Measurements from ENCODE around the gene ACOT12. TPM values are rescaled to one million over a fixed set of nuclear protein-coding genes. Genes with fewer than 3 reads are reported as not detected.
A peak's percentile ranks its signal among the peaks of the same experiment; 100 is the strongest.

Gene ACOT12
- total RNA-seq, 2 experiments from 2014 or later = not detected

DNA sequence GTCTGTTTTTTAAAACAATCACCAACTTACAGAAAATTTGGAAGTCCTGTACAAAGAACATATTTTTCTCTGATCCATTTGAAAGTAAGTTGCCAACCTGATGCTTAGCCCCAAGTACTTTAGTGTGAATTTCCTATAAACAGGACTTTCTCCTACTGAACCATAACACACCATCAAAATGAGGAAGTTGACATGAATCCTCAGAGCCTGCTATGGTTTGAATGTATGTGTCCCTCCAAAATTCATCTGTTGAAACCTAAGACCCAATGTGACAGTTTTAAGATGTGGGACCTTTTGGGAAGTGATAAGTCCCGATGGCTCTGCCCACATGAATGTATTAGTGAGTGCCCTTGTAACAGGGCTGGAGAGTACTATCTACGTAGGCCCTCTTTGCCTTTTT lies 6.4 kb upstream of the ACOT12 start:
- H3K27ac Mint-ChIP-seq = no peak overlapping the region
- no peak overlapping the region for H3K4me3 Mint-ChIP-seq
- H3K27me3 Mint-ChIP-seq = peaks cover 21% of the 10 kb centered on the region
- CTCF ChIA-PET = no interaction called here
- ATAC-seq (no peak), DNase-seq (no peak)
- H3K4me1 Mint-ChIP-seq = peaks cover 3% of the 10 kb centered on the region
- POLR2A ChIA-PET = no interaction called here
- no peaks in the 10 kb centered on the region for H3K36me3 Mint-ChIP-seq (ENCODE audit: low read depth)
- H3K9me3 Mint-ChIP-seq (ENCODE audit: low read depth) = peaks cover under 1% of the 10 kb centered on the region
- intact Hi-C loops (cut with DNase I, micrococcal nuclease) = no loop called here

DNA sequence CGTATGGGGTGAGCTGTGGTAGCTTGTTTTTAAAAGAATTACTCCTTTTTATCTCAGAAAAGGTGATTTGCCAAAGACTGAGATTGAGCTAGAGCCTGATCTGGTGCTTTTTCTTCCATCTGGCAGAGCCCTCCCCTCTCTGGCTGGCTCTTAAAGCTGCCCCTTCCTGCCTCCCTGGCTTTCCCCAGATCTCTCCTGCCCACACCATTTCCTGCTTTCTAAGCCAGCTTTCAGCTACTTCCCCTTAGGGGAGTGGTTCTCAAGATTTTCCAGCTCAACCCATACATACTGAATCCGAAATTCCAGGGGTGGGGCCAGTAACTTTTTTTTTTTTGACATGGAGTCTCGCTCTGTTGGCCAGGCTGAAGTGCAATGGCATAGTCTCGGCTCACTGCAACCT lies 4.8 kb upstream of the ACOT12 start:
- Mint-ChIP-seq H3K4me1 (peaks cover 3% of the 10 kb centered on the region), H3K9me3 (ENCODE audit: low read depth) (peaks cover 3% of the 10 kb centered on the region), H3K27ac (no peak overlapping the region), H3K36me3 (ENCODE audit: low read depth) (no peaks in the 10 kb centered on the region), H3K4me3 (no peak overlapping the region), H3K27me3 (peaks cover 32% of the 10 kb centered on the region)
- ChIA-PET CTCF (interaction anchor here (0.6 kb wide), 1 partner anchor 88 kb away, joined by 3 read pairs; no protein-coding TSS in a partner anchor), POLR2A (interaction anchor here (0.6 kb wide), 1 partner anchor 352 kb away, joined by 3 read pairs; the partner anchor contains the start of gene SSBP2)
- ATAC-seq (no peak), DNase-seq (no peak)
- intact Hi-C loops (cut with DNase I, micrococcal nuclease) = no loop called here

DNA sequence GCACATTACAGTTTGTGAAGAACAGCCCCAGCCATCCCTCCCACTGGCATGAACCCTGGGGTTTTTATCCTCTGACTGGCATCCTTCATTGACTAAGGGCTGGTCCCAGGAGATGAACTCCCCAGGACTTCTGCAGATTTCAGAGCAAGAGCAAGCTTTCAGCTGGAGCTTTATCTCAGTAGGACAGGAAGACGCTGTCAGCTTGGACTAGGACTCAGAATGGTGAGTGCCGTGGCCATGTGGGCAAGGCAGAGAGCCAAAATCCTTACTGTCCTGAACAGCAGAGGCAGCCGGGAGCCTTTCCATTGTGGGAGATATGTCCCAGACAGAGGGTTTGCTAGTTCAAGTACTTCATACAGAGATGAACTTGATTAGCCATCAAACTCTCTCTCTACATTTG lies 3.2 kb upstream of the ACOT12 start:
- ATAC-seq (no peak), DNase-seq (no peak)
- POLR2A ChIA-PET = no interaction called here
- no peak overlapping the region for H3K4me3 Mint-ChIP-seq
- H3K9me3 Mint-ChIP-seq (ENCODE audit: low read depth) = peaks cover 3% of the 10 kb centered on the region
- no peaks in the 10 kb centered on the region for H3K36me3 Mint-ChIP-seq (ENCODE audit: low read depth)
- peaks cover 44% of the 10 kb centered on the region for H3K27me3 Mint-ChIP-seq
- CTCF ChIA-PET = interaction anchor here (0.8 kb wide), 1 partner anchor 29 kb away, joined by 3 read pairs; no protein-coding TSS in a partner anchor
- no peak overlapping the region for H3K27ac Mint-ChIP-seq
- H3K4me1 Mint-ChIP-seq = peaks cover 3% of the 10 kb centered on the region
- intact Hi-C loops (cut with DNase I, micrococcal nuclease) = no loop called here

DNA sequence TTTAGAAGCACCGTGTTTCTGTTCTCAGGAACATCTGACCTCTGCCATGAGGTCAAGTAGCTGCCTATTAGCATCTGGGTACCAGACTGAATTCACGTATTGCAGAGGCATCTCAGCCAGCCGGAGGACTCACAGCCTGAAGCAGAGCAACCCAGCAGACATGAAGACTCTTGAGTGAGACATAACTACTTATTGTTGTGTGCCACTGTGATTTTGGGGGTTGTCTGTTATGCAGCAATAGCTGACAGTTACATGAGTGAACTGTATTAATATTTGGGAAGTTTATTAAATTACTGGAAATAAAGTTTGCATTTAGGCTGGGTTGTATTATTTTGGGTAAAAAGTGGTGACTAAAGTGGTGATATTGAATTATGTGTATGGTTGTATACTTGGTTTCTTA lies 1.3 kb upstream of the ACOT12 start:
- DNase-seq (no peak), ATAC-seq (no peak)
- ChIA-PET CTCF (no interaction called here), POLR2A (no interaction called here)
- Mint-ChIP-seq H3K4me3 (no peak overlapping the region), H3K9me3 (ENCODE audit: low read depth) (peaks cover 3% of the 10 kb centered on the region), H3K4me1 (peaks cover 3% of the 10 kb centered on the region), H3K27ac (no peak overlapping the region), H3K27me3 (peaks cover 58% of the 10 kb centered on the region), H3K36me3 (ENCODE audit: low read depth) (no peaks in the 10 kb centered on the region)
- intact Hi-C loops (cut with DNase I, micrococcal nuclease) = no loop called here

DNA sequence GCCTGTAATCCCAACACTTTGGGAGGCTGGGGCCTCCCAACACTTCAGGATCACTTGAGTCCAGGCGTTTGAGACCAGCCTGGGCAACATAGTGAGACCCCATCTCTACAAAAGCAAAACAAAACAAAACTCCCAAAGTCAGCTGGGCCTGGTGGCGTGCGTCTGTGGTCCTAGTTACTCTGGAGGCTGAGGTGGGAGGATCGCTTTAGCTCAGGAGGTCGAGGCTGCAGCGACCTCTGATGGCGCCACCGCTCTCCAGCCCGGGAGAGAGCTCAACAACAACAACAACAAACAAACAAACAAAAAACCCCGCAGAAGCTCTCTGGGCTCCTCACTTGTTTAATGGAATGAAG lies 528 bp downstream of the ACOT12 start:
- H3K36me3 Mint-ChIP-seq (ENCODE audit: low read depth) = no peaks in the 10 kb centered on the region
- DNase-seq = peak; percentile 8
- H3K4me3 Mint-ChIP-seq = peak overlapping the region; percentile 41
- H3K9me3 Mint-ChIP-seq (ENCODE audit: low read depth) = peaks cover 3% of the 10 kb centered on the region
- POLR2A ChIA-PET = no interaction called here
- no peak for ATAC-seq
- H3K27ac Mint-ChIP-seq = no peak overlapping the region
- no peaks in the 10 kb centered on the region for H3K4me1 Mint-ChIP-seq
- peaks cover 57% of the 10 kb centered on the region for H3K27me3 Mint-ChIP-seq
- intact Hi-C loops (cut with DNase I, micrococcal nuclease) = no loop called here
- CTCF ChIA-PET = interaction anchor here (0.6 to 1.2 kb wide), 2 partner anchors 445 to 778 kb away, joined by 3 to 4 read pairs; no protein-coding TSS in a partner anchor

DNA sequence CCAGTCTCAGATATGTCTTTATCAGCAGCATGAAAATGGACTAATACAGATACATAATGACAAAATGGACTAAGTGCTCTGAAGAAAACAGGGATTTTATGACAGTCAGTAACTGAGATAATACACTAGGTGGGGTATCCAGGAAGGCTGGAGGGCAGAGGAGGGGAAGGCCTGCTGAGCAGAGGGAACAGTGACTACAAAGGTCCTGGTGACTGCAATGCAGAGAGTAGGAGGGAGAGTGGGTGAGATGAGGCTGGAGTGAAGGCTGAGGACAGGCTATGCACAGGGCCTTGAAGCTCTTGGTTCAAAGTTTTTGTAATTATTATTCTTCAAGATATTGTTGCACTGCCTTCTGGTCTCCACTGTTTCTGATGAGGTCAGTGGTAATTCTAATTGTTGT lies 4.9 kb downstream of the ACOT12 start:
- no peaks in the 10 kb centered on the region for H3K9me3 Mint-ChIP-seq (ENCODE audit: low read depth)
- H3K4me3 Mint-ChIP-seq = no peak overlapping the region
- no peak overlapping the region for H3K27ac Mint-ChIP-seq

DNA sequence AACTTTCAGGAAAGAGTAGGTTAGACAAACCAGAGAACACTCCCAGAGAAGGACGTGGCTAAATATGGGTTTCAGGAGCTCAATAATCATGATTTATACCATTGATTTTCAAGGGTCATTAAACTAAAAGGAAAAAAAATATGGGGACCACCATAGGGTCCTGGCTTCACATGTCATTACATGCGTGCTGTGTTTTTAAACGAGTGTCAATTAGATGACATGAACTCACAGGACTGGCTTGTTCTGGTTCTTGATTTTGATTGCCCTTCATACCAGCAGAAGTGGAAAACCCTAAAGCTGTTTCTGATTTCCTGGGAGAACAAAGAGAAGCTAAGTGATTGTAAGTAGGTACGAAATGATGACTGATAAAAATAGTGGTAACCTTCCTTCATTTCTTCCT lies 5.8 kb downstream of the ACOT12 start:
- intact Hi-C loops (cut with DNase I, micrococcal nuclease) = no loop called here
- Mint-ChIP-seq H3K9me3 (ENCODE audit: low read depth) (no peaks in the 10 kb centered on the region), H3K27ac (no peak overlapping the region), H3K27me3 (peaks cover 29% of the 10 kb centered on the region), H3K4me1 (no peaks in the 10 kb centered on the region), H3K36me3 (ENCODE audit: low read depth) (no peaks in the 10 kb centered on the region), H3K4me3 (no peak overlapping the region)
- no peak for ATAC-seq
- ChIA-PET POLR2A (no interaction called here), CTCF (interaction anchor here (0.6 kb wide), 1 partner anchor 89 kb away, joined by 3 read pairs; no protein-coding TSS in a partner anchor)
- no peak for DNase-seq

More for the DNA sequence above, 4.9 kb downstream of the ACOT12 start:
- ChIA-PET POLR2A (no interaction called here), CTCF (no interaction called here)
- Mint-ChIP-seq H3K4me1 (no peaks in the 10 kb centered on the region), H3K27me3 (peaks cover 34% of the 10 kb centered on the region), H3K36me3 (ENCODE audit: low read depth) (no peaks in the 10 kb centered on the region)
- ATAC-seq (no peak), DNase-seq (no peak)
- intact Hi-C loops (cut with DNase I, micrococcal nuclease) = no loop called here

DNA sequence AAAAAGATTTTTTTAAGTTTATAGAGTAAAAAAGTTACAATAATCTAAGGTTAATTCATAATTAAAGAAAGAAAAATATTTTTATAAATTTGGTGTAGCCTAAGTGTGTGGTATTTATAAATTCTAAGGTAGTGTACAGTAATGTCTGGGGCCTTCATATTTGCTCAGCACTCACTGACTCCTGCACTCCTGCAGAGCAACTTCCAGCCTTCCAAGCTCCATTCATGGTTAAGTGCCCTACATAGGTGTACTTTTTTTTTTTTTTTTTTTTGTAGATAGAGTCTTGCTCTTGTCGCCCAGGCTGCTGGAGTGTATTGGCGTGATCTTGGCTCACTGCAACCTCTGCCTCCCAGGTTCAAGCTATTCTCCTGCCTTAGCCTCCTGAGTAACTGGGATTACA lies 10.1 kb downstream of the ACOT12 start:
- no peaks in the 10 kb centered on the region for H3K9me3 Mint-ChIP-seq (ENCODE audit: low read depth)
- H3K27me3 Mint-ChIP-seq = peaks cover 5% of the 10 kb centered on the region
- no peak overlapping the region for H3K4me3 Mint-ChIP-seq
- no peaks in the 10 kb centered on the region for H3K4me1 Mint-ChIP-seq
- ATAC-seq (no peak), DNase-seq (no peak)
- no peak overlapping the region for H3K27ac Mint-ChIP-seq
- CTCF ChIA-PET = no interaction called here
- POLR2A ChIA-PET = no interaction called here
- intact Hi-C loops (cut with DNase I, micrococcal nuclease) = no loop called here
- H3K36me3 Mint-ChIP-seq (ENCODE audit: low read depth) = no peaks in the 10 kb centered on the region

DNA sequence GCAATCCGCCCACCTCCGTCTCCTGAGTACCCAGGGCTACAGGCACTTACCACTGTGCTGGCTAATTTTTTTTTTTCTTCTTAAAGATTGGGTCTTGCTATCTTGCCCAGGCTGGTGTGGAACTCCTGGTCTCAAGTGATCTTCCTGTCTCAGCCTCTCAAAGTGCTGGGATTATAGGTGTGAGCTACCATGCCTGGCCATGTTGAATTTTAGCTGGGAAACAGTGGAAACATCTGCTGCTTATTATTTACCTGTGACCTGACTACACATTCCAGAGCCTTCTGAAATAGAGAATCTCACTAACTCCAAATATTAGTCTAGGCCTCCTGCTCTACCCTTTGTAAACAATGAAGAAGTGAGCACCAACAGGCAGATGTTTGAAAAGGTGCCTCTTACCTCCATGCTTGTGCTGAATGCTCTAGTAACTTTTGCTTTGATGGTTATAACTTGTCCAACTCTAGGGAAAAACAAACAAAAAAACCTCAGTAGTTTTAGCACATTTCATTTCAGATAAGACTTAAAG lies 22.5 kb downstream of the ACOT12 start:
- Mint-ChIP-seq H3K4me1 (no peaks in the 10 kb centered on the region), H3K36me3 (ENCODE audit: low read depth) (no peaks in the 10 kb centered on the region), H3K27me3 (peaks cover 2% of the 10 kb centered on the region), H3K27ac (no peak overlapping the region), H3K4me3 (no peak overlapping the region), H3K9me3 (ENCODE audit: low read depth) (no peaks in the 10 kb centered on the region)
- POLR2A ChIA-PET = no interaction called here
- no peak for DNase-seq
- intact Hi-C loops (cut with DNase I, micrococcal nuclease) = no loop called here
- ATAC-seq = no peak
- CTCF ChIA-PET = interaction anchor here (0.6 to 0.7 kb wide), 2 partner anchors 536 to 715 kb away, joined by 3 read pairs; no protein-coding TSS in a partner anchor

DNA sequence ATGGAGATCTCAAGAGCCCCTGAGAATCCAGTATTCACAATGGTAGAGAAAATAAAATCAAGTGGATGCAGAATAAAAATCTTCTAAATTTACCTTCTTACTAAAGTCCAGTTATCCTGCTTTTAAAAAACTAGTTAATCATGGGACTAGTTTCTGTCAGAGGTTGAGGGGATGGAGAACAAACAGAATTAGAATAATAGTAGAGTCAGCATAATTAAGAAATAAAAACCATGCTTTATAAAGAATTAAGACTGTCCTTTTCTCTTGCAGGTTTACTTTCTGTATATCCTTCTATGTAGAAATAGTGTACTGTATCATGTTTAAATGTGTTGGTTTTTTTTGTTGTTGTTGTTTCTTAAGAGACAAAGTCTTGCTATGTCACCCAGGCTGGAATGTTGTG lies 23.0 kb downstream of the ACOT12 start:
- intact Hi-C loops (cut with DNase I, micrococcal nuclease) = no loop called here
- no peak overlapping the region for H3K4me3 Mint-ChIP-seq
- ChIA-PET CTCF (interaction anchor here (0.6 to 0.7 kb wide), 2 partner anchors 535 to 716 kb away, joined by 3 read pairs; no protein-coding TSS in a partner anchor), POLR2A (no interaction called here)
- DNase-seq (no peak), ATAC-seq (no peak)
- H3K9me3 Mint-ChIP-seq (ENCODE audit: low read depth) = no peaks in the 10 kb centered on the region
- no peaks in the 10 kb centered on the region for H3K36me3 Mint-ChIP-seq (ENCODE audit: low read depth)
- H3K4me1 Mint-ChIP-seq = no peaks in the 10 kb centered on the region
- H3K27me3 Mint-ChIP-seq = peaks cover 2% of the 10 kb centered on the region
- H3K27ac Mint-ChIP-seq = no peak overlapping the region

DNA sequence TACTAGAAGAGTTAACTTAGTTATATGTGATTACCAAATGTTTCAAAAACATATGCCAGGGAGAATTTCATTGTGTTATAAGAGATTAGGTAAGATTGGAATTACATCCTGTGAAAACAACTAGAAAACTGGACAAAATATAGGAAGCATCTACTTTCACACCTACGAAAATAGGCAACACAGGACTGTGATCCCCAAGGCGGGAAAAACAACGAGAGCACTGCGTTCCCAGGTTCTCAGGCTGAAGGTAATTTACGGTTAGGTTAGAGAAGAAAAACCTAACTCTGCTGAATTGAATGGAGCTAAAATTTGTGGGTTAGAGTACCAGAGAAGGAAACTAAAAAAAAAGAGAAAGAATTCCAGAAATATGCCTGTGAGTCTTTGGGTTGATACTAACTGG lies 28.4 kb downstream of the ACOT12 start:
- H3K36me3 Mint-ChIP-seq (ENCODE audit: low read depth) = no peaks in the 10 kb centered on the region
- no peak overlapping the region for H3K4me3 Mint-ChIP-seq
- no peaks in the 10 kb centered on the region for H3K9me3 Mint-ChIP-seq (ENCODE audit: low read depth)
- intact Hi-C loops (cut with DNase I, micrococcal nuclease) = no loop called here
- no peak for DNase-seq
- no peak overlapping the region for H3K27ac Mint-ChIP-seq
- H3K27me3 Mint-ChIP-seq = no peaks in the 10 kb centered on the region
- no peaks in the 10 kb centered on the region for H3K4me1 Mint-ChIP-seq
- no peak for ATAC-seq
- CTCF ChIA-PET = no interaction called here
- POLR2A ChIA-PET = no interaction called here

DNA sequence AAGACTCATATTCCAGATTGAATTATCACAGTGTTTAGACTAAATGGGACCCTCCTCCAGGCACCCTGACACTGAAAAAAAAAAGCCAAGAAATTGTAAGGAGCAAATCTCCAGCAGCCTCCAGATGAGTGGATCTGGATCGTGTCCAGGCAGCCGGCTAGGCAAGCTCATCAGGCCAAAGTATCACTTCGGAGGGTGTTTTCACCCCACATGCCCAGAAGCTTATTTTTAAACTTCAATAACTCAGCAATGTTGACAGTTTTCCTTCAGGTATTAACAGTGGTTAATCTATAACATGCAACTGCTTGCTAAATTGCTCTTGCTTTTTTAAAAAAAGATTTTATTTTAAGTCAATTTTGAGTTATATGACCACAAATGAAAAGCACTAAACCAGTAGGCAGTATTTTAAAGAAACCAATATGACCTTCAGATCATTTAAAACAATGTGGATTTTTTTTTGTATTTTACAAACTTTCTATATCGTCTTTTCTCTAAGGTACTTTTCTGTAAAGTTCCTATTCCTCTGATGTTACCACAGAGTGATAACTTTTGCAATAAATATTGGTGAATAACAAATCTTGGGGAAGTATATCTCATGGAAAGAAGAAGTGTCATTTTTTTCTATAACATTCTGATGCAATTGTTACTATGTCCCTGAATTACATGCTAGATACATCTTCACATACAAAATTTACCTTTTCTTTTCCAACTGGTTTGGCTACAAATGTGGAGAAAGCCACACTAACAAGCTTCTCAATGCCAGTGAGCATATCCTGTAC lies 30.7 kb downstream of the ACOT12 start:
- CTCF ChIA-PET = interaction anchor here (0.6 to 1.3 kb wide), 3 partner anchors 16 to 447 kb away, joined by 3 to 4 read pairs (median 3); no protein-coding TSS in a partner anchor

More for the DNA sequence above, 30.7 kb downstream of the ACOT12 start:
- no peak for ATAC-seq
- Mint-ChIP-seq H3K36me3 (ENCODE audit: low read depth) (no peaks in the 10 kb centered on the region), H3K4me1 (no peaks in the 10 kb centered on the region), H3K4me3 (no peak overlapping the region), H3K9me3 (ENCODE audit: low read depth) (no peaks in the 10 kb centered on the region), H3K27ac (no peak overlapping the region), H3K27me3 (no peaks in the 10 kb centered on the region)
- intact Hi-C loops (cut with DNase I, micrococcal nuclease) = no loop called here
- DNase-seq = no peak
- POLR2A ChIA-PET = no interaction called here

Measured in activated CD4-positive, alpha-beta T cell treated with anti-CD3 and anti-CD28 coated beads for 36 hours (primary cell).